H1 (cell line): ENCODE results near the gene TPT1. TPM values are rescaled to one million over a fixed set of nuclear protein-coding genes. Genes with fewer than 3 reads are reported as not detected.

Source experiments
- CTCF ChIA-PET: fragments of 300-600 bp; sonication (Branson Sonifier 250); formaldehyde crosslinking; loops from one replicate; lab custom pipeline; 2021; ENCODE audit not compliant: partially characterized antibody; lab: Charles Lee
- POLR2A ChIA-PET: fragments of 300-600 bp; sonication (Branson Sonifier 250); formaldehyde crosslinking; loops from one replicate; lab custom pipeline; 2021; ENCODE audit warnings: inconsistent platforms; ENCODE audit not compliant: partially characterized antibody; lab: Charles Lee
- DNase-seq, 2 experiments: peaks; one replicate each; pipeline versions ENCODE4 v3.0.0 to v3.0.0-alpha.2; 2010 to 2022; ENCODE audit warnings: low spot score in 2 of 2, low read depth in 1 of 2, mixed read lengths in 1 of 2
- FAIRE-seq: peaks from 2 replicates; lab custom pipeline; 2011; peaks lifted over from hg19 to GRCh38; lab: Jason Lieb, UNC
- H2AFZ ChIP-seq: 2 replicates; pipeline ENCODE4 v1.8.1; 2012; ENCODE audit warnings: low read length, inconsistent platforms
- H2AK5ac ChIP-seq: 2 replicates; pipeline ENCODE4 v1.6.1; 2013; ENCODE audit warnings: low read depth, low read length
- H2BK120ac ChIP-seq: replicated peaks from 2 replicates; pipeline ENCODE3; 2013; ENCODE audit warnings: low read depth, low read length, inconsistent platforms
- H2BK12ac ChIP-seq: 2 replicates; pipeline ENCODE4 v1.6.1; 2013; ENCODE audit warnings: low read depth, low read length
- H2BK15ac ChIP-seq: 2 replicates; pipeline ENCODE4 v1.6.1; 2013; ENCODE audit warnings: low read length
- H2BK20ac ChIP-seq: 2 replicates; pipeline ENCODE4 v1.6.1; 2013; ENCODE audit warnings: low read length
- H2BK5ac ChIP-seq: 2 replicates; pipeline ENCODE4 v1.6.1; 2013; ENCODE audit warnings: low read depth, low read length
- H3K14ac ChIP-seq: 2 replicates; pipeline ENCODE4 v1.6.1; 2013; ENCODE audit warnings: inconsistent platforms; ENCODE audit not compliant: insufficient read length
- H3K18ac ChIP-seq: 2 replicates; pipeline ENCODE4 v1.6.1; 2013; ENCODE audit warnings: low read length; ENCODE audit errors: extremely low read depth
- H3K23ac ChIP-seq: 2 replicates; pipeline ENCODE4 v1.6.1; 2013; ENCODE audit warnings: inconsistent platforms; ENCODE audit not compliant: insufficient read length
- H3K23me2 ChIP-seq: 2 replicates; pipeline ENCODE4 v1.6.1; 2013; ENCODE audit warnings: low read depth, low read length
- H3K27ac ChIP-seq: 2 replicates; pipeline ENCODE4 v1.6.1; 2011; ENCODE audit warnings: low read depth, low read length, inconsistent platforms
- H3K27me3 ChIP-seq, 4 experiments: replicated peaks in 1 of 4; 1 replicate in 1 of 4; 2 replicates in 3 of 4; pipeline versions ENCODE4 v1.6.1 to v1.8.1; 2011 to 2013; ENCODE audit warnings: low read length in 3 of 4, mild to moderate bottlenecking in 3 of 4, inconsistent platforms in 2 of 4, mixed read lengths in 2 of 4, moderate library complexity in 1 of 4; ENCODE audit not compliant: control insufficient read depth in 3 of 4, insufficient read depth in 3 of 4; ENCODE audit errors: extremely low read depth in 1 of 4
- H3K36me3 ChIP-seq, 4 experiments: 2 replicates each; pipeline versions ENCODE4 v1.6.1 to v1.8.1; 2011 to 2013; ENCODE audit warnings: mild to moderate bottlenecking in 4 of 4, low read length in 3 of 4, moderate library complexity in 2 of 4, control low read depth in 1 of 4, inconsistent platforms in 1 of 4; ENCODE audit not compliant: insufficient read depth in 4 of 4, control insufficient read depth in 2 of 4
- H3K4ac ChIP-seq: replicated peaks from 2 replicates; pipeline ENCODE3; 2013; ENCODE audit warnings: low read length, low read depth, mixed read lengths, inconsistent platforms; ENCODE audit not compliant: insufficient read length
- H3K4me1 ChIP-seq, 4 experiments: replicated peaks in 1 of 4; 1 replicate in 1 of 4; 2 replicates in 3 of 4; pipeline versions ENCODE4 v1.6.1 to v1.8.1; 2011 to 2013; ENCODE audit warnings: low read length in 3 of 4, inconsistent platforms in 2 of 4, mixed read lengths in 1 of 4; ENCODE audit not compliant: insufficient read depth in 4 of 4, control insufficient read depth in 3 of 4
- H3K4me2 ChIP-seq, 2 experiments: 2 replicates each; pipeline versions ENCODE4 v1.6.1 to v1.8.1; 2011 to 2013; ENCODE audit warnings: low read depth in 2 of 2, low read length in 2 of 2, control low read depth in 1 of 2, inconsistent platforms in 1 of 2, mild to moderate bottlenecking in 1 of 2; ENCODE audit not compliant: insufficient read depth in 1 of 2
- H3K4me3 ChIP-seq, 4 experiments: fragments of 200-600, 300-600 bp in 1 of 4; sonication (generic), shearing (Covaris generic), sonication (Bioruptor Twin) in 1 of 4; 2 replicates each; pipeline versions ENCODE4 v1.5.1 to v1.8.1; 2011 to 2016; ENCODE audit warnings: low read length in 4 of 4, low read depth in 3 of 4, control low read depth in 2 of 4, inconsistent platforms in 2 of 4, mild to moderate bottlenecking in 2 of 4, mixed read lengths in 1 of 4, moderate library complexity in 1 of 4; ENCODE audit not compliant: insufficient read depth in 2 of 4; ENCODE audit errors: extremely low read depth in 1 of 4
- H3K56ac ChIP-seq: replicated peaks from 2 replicates; pipeline ENCODE3; 2013; ENCODE audit warnings: low read depth, mild to moderate bottlenecking, mixed read lengths, low read length, inconsistent platforms; ENCODE audit not compliant: insufficient read length
- H3K79me1 ChIP-seq: 2 replicates; pipeline ENCODE4 v1.6.1; 2013; ENCODE audit warnings: low read depth, low read length, control low read depth
- H3K79me2 ChIP-seq, 2 experiments: 2 replicates each; pipeline versions ENCODE4 v1.6.1 to v1.8.1; 2012 to 2013; ENCODE audit warnings: low read length in 2 of 2, mild to moderate bottlenecking in 2 of 2, inconsistent platforms in 1 of 2; ENCODE audit not compliant: insufficient read depth in 2 of 2, control insufficient read depth in 1 of 2
- H3K9ac ChIP-seq, 4 experiments: replicated peaks in 1 of 4; 1 replicate in 1 of 4; 2 replicates in 3 of 4; pipeline versions ENCODE4 v1.6.1 to v1.8.1; 2011 to 2013; ENCODE audit warnings: low read depth in 3 of 4, low read length in 3 of 4, control low read depth in 2 of 4, mild to moderate bottlenecking in 2 of 4, moderate library complexity in 2 of 4, inconsistent platforms in 1 of 4; ENCODE audit errors: extremely low read depth in 1 of 4
- H3K9me3 ChIP-seq, 2 experiments: 2 replicates each; pipeline versions ENCODE4 v1.6.1 to v1.8.1; 2012 to 2013; ENCODE audit warnings: mild to moderate bottlenecking in 2 of 2, moderate library complexity in 2 of 2, control low read depth in 1 of 2, inconsistent platforms in 1 of 2, low read depth in 1 of 2, low read length in 1 of 2, mixed read lengths in 1 of 2; ENCODE audit not compliant: insufficient read depth in 2 of 2
- H4K20me1 ChIP-seq, 2 experiments: replicated peaks in 1 of 2; 2 replicates each; pipeline versions ENCODE3 to v1.8.1; 2011 to 2013; ENCODE audit warnings: inconsistent platforms in 2 of 2, low read length in 2 of 2, mild to moderate bottlenecking in 1 of 2; ENCODE audit not compliant: insufficient read depth in 2 of 2, control insufficient read depth in 1 of 2
- H4K5ac ChIP-seq: 2 replicates; pipeline ENCODE4 v1.6.1; 2013; ENCODE audit warnings: low read length, low read depth, mixed read lengths, inconsistent platforms; ENCODE audit not compliant: insufficient read length
- H4K8ac ChIP-seq: 2 replicates; pipeline ENCODE4 v1.8.0; 2013; ENCODE audit warnings: mild to moderate bottlenecking, moderate library complexity, low read length, inconsistent platforms; ENCODE audit not compliant: insufficient read depth; ENCODE audit errors: extremely low read depth
- H4K91ac ChIP-seq: replicated peaks from 2 replicates; pipeline ENCODE3; 2013; ENCODE audit warnings: low read length, mixed read lengths, inconsistent platforms; ENCODE audit not compliant: insufficient read length
- POLR2A ChIP-seq, 2 experiments: IDR thresholded peaks; 1 replicate in 1 of 2; 2 replicates in 1 of 2; pipeline ENCODE4 v1.6.1; 2011; ENCODE audit warnings: low read depth in 2 of 2, low read length in 2 of 2, mild to moderate bottlenecking in 2 of 2; ENCODE audit errors: control extremely low read depth in 1 of 2
- RFX5 ChIP-seq: IDR thresholded peaks from 2 replicates; pipeline ENCODE4 v1.6.1; 2011; ENCODE audit warnings: low read depth, low read length, improper control_type of control experiment, borderline replicate concordance
- RXRA ChIP-seq: IDR thresholded peaks from 2 replicates; pipeline ENCODE4 v1.6.1; 2011; ENCODE audit warnings: low read depth, mild to moderate bottlenecking, low read length, moderate library complexity; ENCODE audit not compliant: insufficient read depth
- WGBS, 2 experiments: shearing (Covaris generic) in 1 of 2; methylation state at CpG; one replicate each; pipeline versions ENCODE4 v1.1.6 to v1.1.7; 2013 to 2015; ENCODE audit warnings: low lambda C conversion rate in 2 of 2, mixed read lengths in 2 of 2, inconsistent platforms in 1 of 2, low coverage in 1 of 2, missing lambda C conversion rate in 1 of 2; ENCODE audit not compliant: insufficient replicate concordance in 2 of 2, insufficient coverage in 1 of 2, insufficient read length in 1 of 2; ENCODE audit errors: extremely low coverage in 1 of 2, missing lambda C conversion rate in 1 of 2; 5-methylcytosine and 5-hydroxymethylcytosine counted together
- polyA plus RNA-seq, 7 experiments: library from polyadenylated mRNA; depleted of rRNA in 3 of 7; stranded (reverse) in 5 of 7; unstranded in 2 of 7; fragments of >200 nt in 5 of 7; fragments of 200-250 nt in 2 of 7; gene quantifications; 1 replicate in 5 of 7; 2 replicates in 1 of 7; 4 replicates in 1 of 7; pipeline versions ENCODE4 v1.2.1 to v1.2.3, GENCODE V29; 2011 to 2013; ENCODE audit warnings: missing spikeins in 2 of 7, mixed read lengths in 2 of 7
- total RNA-seq: library from RNA; stranded (reverse); fragmentation: NEBNext Ultra II Directional; extraction: Animal tissue kit (Norgen Biotek cat#: 25700); gene quantifications from 2 replicates; pipeline ENCODE4 v1.2.1, GENCODE V29; 2021

Gene TPT1
- total and polyA plus RNA-seq, 2 of the 8 experiments (the other 6 are each of a cell fraction or from before 2014, with no cell fraction given) = 2,245 to 2,279 TPM

- Histone ChIP-seq H2BK120ac (no peak overlapping the region), H3K79me1 (0 out of 2 replicates have a peak, but pooled peaks cover 3% of the 10 kb centered on the region), H3K4me1 (peaks cover 0 to 6% (median under 1%) of the 10 kb centered on the region in 4 experiments; a peak in 5 of 7 replicates), H2BK5ac (no peak overlapping the region), H3K27me3 (no peaks in the 10 kb centered on the region), H3K4me3 (no peak overlapping the region), H4K8ac (no peak overlapping the region), H3K27ac (no peak overlapping the region), H3K14ac (no peak overlapping the region), H3K23ac (no peak overlapping the region), H2AK5ac (no peak overlapping the region), H3K9me3 (no peaks in the 10 kb centered on the region), H3K56ac (no peak overlapping the region), H3K4ac (no peak overlapping the region), H2BK20ac (no peak overlapping the region), H3K23me2 (peaks cover 3% of the 10 kb centered on the region; the same call in 1 of the 2 replicates), H3K79me2 (peaks cover 0 to 11% of the 10 kb centered on the region in 2 experiments; a peak in 2 of 4 replicates), H3K9ac (no peak overlapping the region), H2BK12ac (no peak overlapping the region), H3K4me2 (no peak overlapping the region), H4K5ac (no peak overlapping the region), H2AFZ (no peak overlapping the region), H3K18ac (no peak overlapping the region), H4K91ac (no peak overlapping the region), H4K20me1 (peaks cover 11 to 15% of the 10 kb centered on the region in 2 experiments), H2BK15ac (no peak overlapping the region), H3K36me3 (peaks cover 24 to 43% (median 32%) of the 10 kb centered on the region in 4 experiments)
- 89% methylated on average over 3 of the region's 3 CpGs; no CpG with 5 or more reads in 1 of the 2 experiments for WGBS, 2 experiments
- FAIRE-seq (no peak), DNase-seq (no peak)
- CTCF ChIA-PET = no interaction called here
- POLR2A ChIA-PET = interaction anchor here (0.6 to 16.2 kb wide), 12 partner anchors 6 to 272 kb away, joined by 3 to 319 read pairs (median 3); partner anchors contain the start of gene TPT1
- TF ChIP-seq RFX5 (0 out of 2 replicates have a peak, but pooled peaks have one; percentile 6), RXRA (no peak), POLR2A (IDR thresholded peaks at IDR 0.05; ENCODE audit: control extremely low read depth in 1 of 2, low read depth in 2 of 2, low read length in 2 of 2) (peak in 1 of 2 experiments; percentile 70; a peak in 2 of 3 replicates)
Observed at GRCh38 chr13:45333251-45333976, 7.6 kb downstream of the TPT1 start.
